Measurements from ENCODE around the gene RALA. TPM values are rescaled to one million over a fixed set of nuclear protein-coding genes. Genes with fewer than 3 reads are reported as not detected.

Gene RALA
- total and polyA plus RNA-seq, 2 experiments from 2014 or later, result 43.5 to 231 TPM

DNA sequence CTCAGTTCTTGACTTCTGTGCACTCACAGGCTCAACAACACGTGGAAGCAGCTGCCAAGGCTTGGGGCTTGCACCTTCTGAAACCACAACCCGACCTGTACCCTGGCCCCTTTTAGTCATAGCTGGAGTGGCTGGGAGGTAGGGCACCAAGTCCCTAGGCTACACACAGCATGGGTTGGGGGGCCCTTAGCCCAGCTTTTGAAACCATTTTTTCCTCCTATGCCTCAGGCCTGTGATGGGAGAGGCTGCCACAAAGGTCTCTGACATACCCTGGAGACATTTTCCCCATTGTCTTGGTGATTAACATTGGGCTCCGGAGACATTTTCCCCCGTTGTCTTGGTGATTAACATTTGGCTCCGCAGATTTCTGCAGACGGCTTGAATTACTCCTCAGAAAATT, 38.6 kb downstream of the RALA start (continued):
- TF ChIP-seq ZNF462 (CRISPR knock-in tag; IDR thresholded peaks at IDR 0.05), result no peak
- TF ChIP-seq NANOG (IDR thresholded peaks at IDR 0.05; ENCODE audit: borderline replicate concordance), result no peak
- no peak for TF ChIP-seq EZH2 (IDR thresholded peaks at IDR 0.05; ENCODE audit: low read depth, unreplicated experiment)
- TF ChIP-seq, protein P1, sequence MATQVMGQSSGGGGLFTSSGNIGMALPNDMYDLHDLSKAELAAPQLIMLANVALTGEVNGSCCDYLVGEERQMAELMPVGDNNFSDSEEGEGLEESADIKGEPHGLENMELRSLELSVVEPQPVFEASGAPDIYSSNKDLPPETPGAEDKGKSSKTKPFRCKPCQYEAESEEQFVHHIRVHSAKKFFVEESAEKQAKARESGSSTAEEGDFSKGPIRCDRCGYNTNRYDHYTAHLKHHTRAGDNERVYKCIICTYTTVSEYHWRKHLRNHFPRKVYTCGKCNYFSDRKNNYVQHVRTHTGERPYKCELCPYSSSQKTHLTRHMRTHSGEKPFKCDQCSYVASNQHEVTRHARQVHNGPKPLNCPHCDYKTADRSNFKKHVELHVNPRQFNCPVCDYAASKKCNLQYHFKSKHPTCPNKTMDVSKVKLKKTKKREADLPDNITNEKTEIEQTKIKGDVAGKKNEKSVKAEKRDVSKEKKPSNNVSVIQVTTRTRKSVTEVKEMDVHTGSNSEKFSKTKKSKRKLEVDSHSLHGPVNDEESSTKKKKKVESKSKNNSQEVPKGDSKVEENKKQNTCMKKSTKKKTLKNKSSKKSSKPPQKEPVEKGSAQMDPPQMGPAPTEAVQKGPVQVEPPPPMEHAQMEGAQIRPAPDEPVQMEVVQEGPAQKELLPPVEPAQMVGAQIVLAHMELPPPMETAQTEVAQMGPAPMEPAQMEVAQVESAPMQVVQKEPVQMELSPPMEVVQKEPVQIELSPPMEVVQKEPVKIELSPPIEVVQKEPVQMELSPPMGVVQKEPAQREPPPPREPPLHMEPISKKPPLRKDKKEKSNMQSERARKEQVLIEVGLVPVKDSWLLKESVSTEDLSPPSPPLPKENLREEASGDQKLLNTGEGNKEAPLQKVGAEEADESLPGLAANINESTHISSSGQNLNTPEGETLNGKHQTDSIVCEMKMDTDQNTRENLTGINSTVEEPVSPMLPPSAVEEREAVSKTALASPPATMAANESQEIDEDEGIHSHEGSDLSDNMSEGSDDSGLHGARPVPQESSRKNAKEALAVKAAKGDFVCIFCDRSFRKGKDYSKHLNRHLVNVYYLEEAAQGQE (IDR thresholded peaks at IDR 0.05; ENCODE audit: unreplicated experiment), result no peak
- TF ChIP-seq, protein P2, sequence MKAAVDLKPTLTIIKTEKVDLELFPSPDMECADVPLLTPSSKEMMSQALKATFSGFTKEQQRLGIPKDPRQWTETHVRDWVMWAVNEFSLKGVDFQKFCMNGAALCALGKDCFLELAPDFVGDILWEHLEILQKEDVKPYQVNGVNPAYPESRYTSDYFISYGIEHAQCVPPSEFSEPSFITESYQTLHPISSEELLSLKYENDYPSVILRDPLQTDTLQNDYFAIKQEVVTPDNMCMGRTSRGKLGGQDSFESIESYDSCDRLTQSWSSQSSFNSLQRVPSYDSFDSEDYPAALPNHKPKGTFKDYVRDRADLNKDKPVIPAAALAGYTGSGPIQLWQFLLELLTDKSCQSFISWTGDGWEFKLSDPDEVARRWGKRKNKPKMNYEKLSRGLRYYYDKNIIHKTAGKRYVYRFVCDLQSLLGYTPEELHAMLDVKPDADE (IDR thresholded peaks at IDR 0.05), result no peak
- TF ChIP-seq ZNF331 (CRISPR knock-in tag; IDR thresholded peaks at IDR 0.05; ENCODE audit: low read depth), result no peak
- TF ChIP-seq EZH2phosphoT487 (IDR thresholded peaks at IDR 0.05; ENCODE audit: unreplicated experiment), result no peak

Measured in GM23338 (cell line).